HepG2 (cell line): ENCODE measurements around the gene CAPS.

ENCODE experiments used
- KAT7 ChIP-seq: IDR thresholded peaks from 2 replicates; pipeline ENCODE4 v1.6.1; 2018; ENCODE audit warnings: borderline replicate concordance, missing compliant biosample characterization
- SNAI1 ChIP-seq: sonication (generic); formaldehyde crosslinking; IDR thresholded peaks from 2 replicates; pipeline ENCODE4 v1.5.0; 2020; ENCODE audit warnings: mild to moderate bottlenecking, missing genetic modification reagents, borderline replicate concordance
- ZNF616 ChIP-seq: sonication (generic); formaldehyde crosslinking; IDR thresholded peaks from 2 replicates; pipeline ENCODE4 v1.5.0; 2020; ENCODE audit warnings: low read depth, mild to moderate bottlenecking, missing genetic modification reagents
- TF ChIP-seq, protein P1 (sequence below): sonication (generic); formaldehyde crosslinking; IDR thresholded peaks from 2 replicates; pipeline ENCODE4 v1.5.0; 2020; ENCODE audit warnings: mild to moderate bottlenecking, missing genetic modification reagents, moderate library complexity

- no peak for TF ChIP-seq ZNF616 (CRISPR knock-in tag)
- no peak for TF ChIP-seq KAT7 (CRISPR knock-in tag)
- TF ChIP-seq, protein P1, sequence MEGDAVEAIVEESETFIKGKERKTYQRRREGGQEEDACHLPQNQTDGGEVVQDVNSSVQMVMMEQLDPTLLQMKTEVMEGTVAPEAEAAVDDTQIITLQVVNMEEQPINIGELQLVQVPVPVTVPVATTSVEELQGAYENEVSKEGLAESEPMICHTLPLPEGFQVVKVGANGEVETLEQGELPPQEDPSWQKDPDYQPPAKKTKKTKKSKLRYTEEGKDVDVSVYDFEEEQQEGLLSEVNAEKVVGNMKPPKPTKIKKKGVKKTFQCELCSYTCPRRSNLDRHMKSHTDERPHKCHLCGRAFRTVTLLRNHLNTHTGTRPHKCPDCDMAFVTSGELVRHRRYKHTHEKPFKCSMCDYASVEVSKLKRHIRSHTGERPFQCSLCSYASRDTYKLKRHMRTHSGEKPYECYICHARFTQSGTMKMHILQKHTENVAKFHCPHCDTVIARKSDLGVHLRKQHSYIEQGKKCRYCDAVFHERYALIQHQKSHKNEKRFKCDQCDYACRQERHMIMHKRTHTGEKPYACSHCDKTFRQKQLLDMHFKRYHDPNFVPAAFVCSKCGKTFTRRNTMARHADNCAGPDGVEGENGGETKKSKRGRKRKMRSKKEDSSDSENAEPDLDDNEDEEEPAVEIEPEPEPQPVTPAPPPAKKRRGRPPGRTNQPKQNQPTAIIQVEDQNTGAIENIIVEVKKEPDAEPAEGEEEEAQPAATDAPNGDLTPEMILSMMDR (CRISPR knock-in tag) = no peak
- TF ChIP-seq SNAI1 (CRISPR knock-in tag) = no peak
Observed at GRCh38 chr19:5877882-5878281, 36.2 kb upstream of the CAPS start.
